HepG2 (cell line): ENCODE results near the gene CPVL. TPM values are rescaled to one million over a fixed set of nuclear protein-coding genes. Genes with fewer than 3 reads are reported as not detected.

Experiments
- ATAC-seq: fragments of 200-7000 bp; cut with Tn5 transposase; 3 replicates; pipeline ENCODE4 v1.9.1; 2020; ENCODE audit warnings: mild to moderate bottlenecking, moderate library complexity
- BruUV-seq: library from RNA; stranded (reverse); fragments of 400-500 nt; replicated peaks from 2 replicates; lab custom pipeline; 2021; lab: Mats Ljungman, UMichigan
- CTCF ChIA-PET: fragments of 300-600 bp; formaldehyde crosslinking; extraction: SDS; loops from one replicate; lab custom pipeline; 2021; ENCODE audit warnings: low total read pairs, inconsistent platforms, low intra/inter-chr PET ratio; lab: Yijun Ruan, JAX
- POLR2A ChIA-PET: fragments of 350-600 bp; sonication (Branson Sonifier 250); formaldehyde crosslinking; loops from one replicate; lab custom pipeline; 2020; ENCODE audit warnings: antibody characterized with exemption, inconsistent platforms; lab: Yijun Ruan, JAX
- DNase-seq: peaks from one replicate; pipeline ENCODE4 v3.0.0-alpha.2; 2015; ENCODE audit warnings: low spot score
- FAIRE-seq: peaks from 3 replicates; lab custom pipeline; 2011; peaks lifted over from hg19 to GRCh38; lab: Jason Lieb, UNC
- H2AFZ ChIP-seq: one replicate; pipeline ENCODE4 v1.6.1; 2011; ENCODE audit warnings: low read length, inconsistent platforms
- H3K27ac ChIP-seq: fragments of 300-600 bp; 3 replicates; pipeline ENCODE4 v1.8.0; 2011; ENCODE audit warnings: mixed run types, mild to moderate bottlenecking, mixed read lengths, low read length, inconsistent platforms; ENCODE audit not compliant: insufficient read depth; ENCODE audit errors: extremely low read length
- H3K27me3 ChIP-seq, 2 experiments: fragments of 200-600 bp in 1 of 2; 2 replicates in 1 of 2; 3 replicates in 1 of 2; pipeline versions ENCODE4 v1.6.0 to v1.8.0; 2011; ENCODE audit warnings: low read length in 2 of 2, mild to moderate bottlenecking in 2 of 2, moderate library complexity in 2 of 2, inconsistent platforms in 1 of 2; ENCODE audit not compliant: insufficient read depth in 2 of 2, control insufficient read depth in 1 of 2
- H3K36me3 ChIP-seq, 2 experiments: fragments of 200-600 bp in 1 of 2; replicated peaks in 1 of 2; 2 replicates in 1 of 2; 3 replicates in 1 of 2; pipeline versions ENCODE4 v1.5.1 to v1.8.0; 2011; ENCODE audit warnings: low read length in 2 of 2, inconsistent platforms in 1 of 2; ENCODE audit not compliant: insufficient read depth in 2 of 2, control insufficient read depth in 1 of 2
- H3K4me1 ChIP-seq: 2 replicates; pipeline ENCODE4 v1.5.1; 2012; ENCODE audit warnings: low read length, inconsistent platforms; ENCODE audit not compliant: insufficient read depth
- H3K4me2 ChIP-seq: 2 replicates; pipeline ENCODE4 v1.6.0; 2011; ENCODE audit warnings: low read depth, low read length, inconsistent platforms
- H3K4me3 ChIP-seq, 3 experiments: fragments of 200-600 bp in 1 of 3; sonication (generic), shearing (Covaris generic) in 1 of 3; replicated peaks in 1 of 3; 2 replicates each; pipeline ENCODE4 v1.5.1; 2011 to 2016; ENCODE audit warnings: low read length in 3 of 3, inconsistent platforms in 2 of 3, low read depth in 2 of 3, mild to moderate bottlenecking in 2 of 3, control low read depth in 1 of 3, mixed read lengths in 1 of 3; ENCODE audit not compliant: insufficient read depth in 1 of 3
- H3K79me2 ChIP-seq: one replicate; pipeline ENCODE4 v1.6.1; 2011; ENCODE audit warnings: low read length, inconsistent platforms; ENCODE audit not compliant: insufficient read depth
- H3K9ac ChIP-seq: 2 replicates; pipeline ENCODE4 v1.6.0; 2011; ENCODE audit warnings: mild to moderate bottlenecking, low read depth, low read length, inconsistent platforms; ENCODE audit not compliant: insufficient read depth
- H3K9me3 ChIP-seq: 2 replicates; pipeline ENCODE4 v1.5.1; 2012; ENCODE audit warnings: mild to moderate bottlenecking, low read length
- H4K20me1 ChIP-seq: 2 replicates; pipeline ENCODE4 v1.6.0; 2011; ENCODE audit warnings: inconsistent platforms, mild to moderate bottlenecking, low read length, moderate library complexity; ENCODE audit not compliant: insufficient read depth
- MAFG ChIP-seq: sonication (generic); formaldehyde crosslinking; IDR thresholded peaks from 2 replicates; pipeline ENCODE4 v1.5.1; 2020; ENCODE audit warnings: mild to moderate bottlenecking, missing genetic modification reagents
- NCOA1 ChIP-seq: sonication (generic); formaldehyde crosslinking; IDR thresholded peaks from 2 replicates; pipeline ENCODE4 v1.9.0; 2021; ENCODE audit warnings: missing genetic modification reagents
- SYNCRIP ChIP-seq: fragments of 200-400 bp; formaldehyde crosslinking; IDR thresholded peaks from 2 replicates; pipeline ENCODE4 v1.6.1; 2018; ENCODE audit warnings: mild to moderate bottlenecking, low read depth, low read length; ENCODE audit not compliant: insufficient read depth
- TBL1XR1 ChIP-seq: fragments of 150-350 bp; IDR thresholded peaks from 2 replicates; pipeline ENCODE4 v1.6.1; 2014; ENCODE audit warnings: borderline replicate concordance, low read length; ENCODE audit not compliant: partially characterized antibody
- WGBS: methylation state at CpG from one replicate; pipeline ENCODE4 v1.1.6; 2017; ENCODE audit warnings: low lambda C conversion rate; 5-methylcytosine and 5-hydroxymethylcytosine counted together
- in situ Hi-C: cut with HindIII; loops from 2 replicates; pipeline ENCODE4 v1.10.0; 2017; ENCODE audit warnings: low pct_unique_long_range_greater_than_20kb; ENCODE audit not compliant: extremely low pct_ligation_motif_present
- intact Hi-C: fragments of 100-400 bp; cut with micrococcal nuclease; formaldehyde crosslinking; loops from one replicate; pipeline ENCODE4 v1.10.0; 2022; ENCODE audit not compliant: unreplicated experiment
- polyA plus RNA-seq, 8 experiments: library from polyadenylated mRNA; depleted of rRNA in 3 of 8; stranded (reverse) in 7 of 8; unstranded in 1 of 8; fragments of >200 nt; fragmentation: Illumina TruSeq in 4 of 8; extraction: Trizol in 4 of 8; gene quantifications; 2 replicates each; pipeline versions ENCODE4 v1.2.1 to v1.2.3, GENCODE V29; 2011 to 2016; ENCODE audit warnings: low read depth in 4 of 8, missing spikeins in 1 of 8, mixed read lengths in 1 of 8; ENCODE audit not compliant: insufficient read depth in 1 of 8
- total RNA-seq, 5 experiments: library from RNA; depleted of rRNA; stranded (reverse); fragments of >200 nt; fragmentation: Illumina TruSeq; extraction: Trizol; gene quantifications; 2 replicates each; pipeline ENCODE4 v1.2.3, GENCODE V29; 2016; ENCODE audit warnings: low read depth in 1 of 5
- TF ChIP-seq, protein P1 (sequence below): sonication (generic); formaldehyde crosslinking; IDR thresholded peaks from 2 replicates; pipeline ENCODE4 v1.4.0; 2020; ENCODE audit warnings: missing genetic modification reagents, borderline replicate concordance

CPVL gene
- total and polyA plus RNA-seq, 2 of the 13 experiments (the other 11 are each of a cell fraction or from before 2014, with no cell fraction given): 59.2 to 294 TPM

DNA sequence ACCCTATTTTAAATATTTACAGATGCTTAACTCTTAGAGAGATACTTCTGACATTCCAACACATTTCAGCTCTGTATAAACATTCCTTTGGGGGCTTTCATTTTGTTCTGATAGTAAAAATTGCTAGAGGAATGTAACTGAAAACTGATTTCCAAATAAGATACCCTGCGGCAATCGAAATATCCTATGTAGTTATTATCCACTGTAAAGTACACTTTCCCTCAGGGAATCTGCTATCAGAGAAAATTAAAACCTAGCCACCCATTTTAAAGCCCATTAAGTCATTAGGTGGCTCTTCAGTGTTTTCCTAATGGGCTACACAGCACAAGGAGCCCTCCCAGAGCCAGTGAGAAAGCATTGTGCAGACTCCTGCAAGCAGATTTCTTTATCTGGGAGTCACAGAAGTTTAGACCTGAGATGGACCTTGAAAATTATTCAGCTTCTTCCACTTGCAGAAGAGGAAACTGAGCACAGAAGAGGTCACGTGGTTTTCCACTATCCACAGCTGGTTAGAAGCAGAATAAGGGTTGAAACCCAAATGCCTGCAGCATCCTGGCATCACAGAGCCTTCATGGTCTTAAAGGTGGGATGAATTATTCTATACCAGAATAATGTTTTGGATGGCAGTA lies 12.6 kb upstream of the CPVL start:
- no peaks in the 10 kb centered on the region for H3K79me2 ChIP-seq
- H3K4me2 ChIP-seq: no peak overlapping the region
- ChIA-PET CTCF (no interaction called here), POLR2A (no interaction called here)
- DNase-seq (no peak), ATAC-seq (no peak), FAIRE-seq (no peak)
- H2AFZ ChIP-seq: no peak overlapping the region
- no TSS peak for BruUV-seq
- no peak overlapping the region for H3K27ac ChIP-seq
- H3K4me3 ChIP-seq: no peak overlapping the region
- no peaks in the 10 kb centered on the region; a peak in 1 of 5 replicates for H3K36me3 ChIP-seq
- H3K27me3 ChIP-seq: no peaks in the 10 kb centered on the region
- no peak overlapping the region for H3K9ac ChIP-seq
- H3K9me3 ChIP-seq: no peaks in the 10 kb centered on the region
- no peak for TF ChIP-seq SYNCRIP
- in situ Hi-C loops: no loop called here
- intact Hi-C loops: no loop called here
- peaks cover 7% of the 10 kb centered on the region for H3K4me1 ChIP-seq
- H4K20me1 ChIP-seq: no peaks in the 10 kb centered on the region
- 99% methylated on average over 3 of the region's 3 CpGs for WGBS

DNA sequence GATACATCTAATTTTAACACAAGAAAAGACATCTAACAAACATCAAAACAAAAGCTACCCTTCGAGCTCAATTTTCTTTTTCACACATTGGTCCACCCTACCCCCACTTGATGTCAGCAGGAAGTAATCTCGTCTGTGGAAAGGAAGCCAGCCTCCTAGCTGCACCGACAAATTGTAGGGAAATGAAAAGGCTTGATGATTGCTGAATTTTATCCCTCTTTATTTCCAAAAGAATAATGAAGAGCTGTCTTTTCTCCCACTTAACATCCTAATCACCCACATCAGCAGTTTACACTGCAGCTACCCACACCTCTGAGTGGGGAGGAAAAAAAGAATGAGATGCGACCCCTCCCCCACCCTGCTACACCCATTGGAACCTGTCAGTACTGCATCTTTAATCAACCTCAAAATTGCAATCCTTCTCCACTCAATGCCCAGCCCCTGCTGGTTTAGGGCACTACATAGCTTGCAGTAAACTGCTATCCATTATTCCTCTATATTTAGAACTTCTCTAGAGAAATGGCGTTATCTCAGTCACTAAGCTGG lies 10.6 kb upstream of the CPVL start:
- Histone ChIP-seq H3K4me1 (peaks cover 11% of the 10 kb centered on the region), H4K20me1 (no peaks in the 10 kb centered on the region), H3K9ac (no peak overlapping the region), H3K4me3 (no peak overlapping the region), H3K79me2 (no peaks in the 10 kb centered on the region), H2AFZ (no peak overlapping the region), H3K4me2 (no peak overlapping the region), H3K9me3 (no peaks in the 10 kb centered on the region), H3K36me3 (no peaks in the 10 kb centered on the region; a peak in 1 of 5 replicates), H3K27me3 (no peaks in the 10 kb centered on the region), H3K27ac (no peak overlapping the region)
- TF ChIP-seq NCOA1 (no peak), MAFG (CRISPR knock-in tag) (no peak), TBL1XR1 (no peak)
- TF ChIP-seq, protein P1, sequence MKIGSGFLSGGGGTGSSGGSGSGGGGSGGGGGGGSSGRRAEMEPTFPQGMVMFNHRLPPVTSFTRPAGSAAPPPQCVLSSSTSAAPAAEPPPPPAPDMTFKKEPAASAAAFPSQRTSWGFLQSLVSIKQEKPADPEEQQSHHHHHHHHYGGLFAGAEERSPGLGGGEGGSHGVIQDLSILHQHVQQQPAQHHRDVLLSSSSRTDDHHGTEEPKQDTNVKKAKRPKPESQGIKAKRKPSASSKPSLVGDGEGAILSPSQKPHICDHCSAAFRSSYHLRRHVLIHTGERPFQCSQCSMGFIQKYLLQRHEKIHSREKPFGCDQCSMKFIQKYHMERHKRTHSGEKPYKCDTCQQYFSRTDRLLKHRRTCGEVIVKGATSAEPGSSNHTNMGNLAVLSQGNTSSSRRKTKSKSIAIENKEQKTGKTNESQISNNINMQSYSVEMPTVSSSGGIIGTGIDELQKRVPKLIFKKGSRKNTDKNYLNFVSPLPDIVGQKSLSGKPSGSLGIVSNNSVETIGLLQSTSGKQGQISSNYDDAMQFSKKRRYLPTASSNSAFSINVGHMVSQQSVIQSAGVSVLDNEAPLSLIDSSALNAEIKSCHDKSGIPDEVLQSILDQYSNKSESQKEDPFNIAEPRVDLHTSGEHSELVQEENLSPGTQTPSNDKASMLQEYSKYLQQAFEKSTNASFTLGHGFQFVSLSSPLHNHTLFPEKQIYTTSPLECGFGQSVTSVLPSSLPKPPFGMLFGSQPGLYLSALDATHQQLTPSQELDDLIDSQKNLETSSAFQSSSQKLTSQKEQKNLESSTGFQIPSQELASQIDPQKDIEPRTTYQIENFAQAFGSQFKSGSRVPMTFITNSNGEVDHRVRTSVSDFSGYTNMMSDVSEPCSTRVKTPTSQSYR (CRISPR knock-in tag): peak; percentile 31; the same call in 1 of the 2 replicates
- BruUV-seq: no TSS peak
- FAIRE-seq: no peak
- ChIA-PET CTCF (no interaction called here), POLR2A (interaction anchor here (1.5 kb wide), 1 partner anchor 11 kb away, joined by 3 read pairs; the partner anchor contains the start of gene CPVL)
- no peak for ATAC-seq
- in situ Hi-C loops (no loop called here), intact Hi-C loops (no loop called here)
- 88% methylated on average over 5 of the region's 5 CpGs for WGBS
- no peak for DNase-seq
